GM12891 (cell line): Measurements from ENCODE around the gene ZP3.

ENCODE experiments used
- POLR2A ChIP-seq: IDR thresholded peaks from 2 replicates; pipeline ENCODE4 v1.6.1; 2011; ENCODE audit warnings: low read depth, low read length, control low read depth
- POLR2AphosphoS5 ChIP-seq: IDR thresholded peaks from 2 replicates; pipeline ENCODE4 v1.6.1; 2011; ENCODE audit warnings: low read depth, low read length, control low read depth
- SPI1 ChIP-seq: IDR thresholded peaks from 2 replicates; pipeline ENCODE4 v1.6.1; 2011; ENCODE audit warnings: low read depth, low read length, control low read depth
- TAF1 ChIP-seq: IDR thresholded peaks from 2 replicates; pipeline ENCODE4 v1.6.1; 2011; ENCODE audit warnings: low read depth, low read length, control low read depth

DNA sequence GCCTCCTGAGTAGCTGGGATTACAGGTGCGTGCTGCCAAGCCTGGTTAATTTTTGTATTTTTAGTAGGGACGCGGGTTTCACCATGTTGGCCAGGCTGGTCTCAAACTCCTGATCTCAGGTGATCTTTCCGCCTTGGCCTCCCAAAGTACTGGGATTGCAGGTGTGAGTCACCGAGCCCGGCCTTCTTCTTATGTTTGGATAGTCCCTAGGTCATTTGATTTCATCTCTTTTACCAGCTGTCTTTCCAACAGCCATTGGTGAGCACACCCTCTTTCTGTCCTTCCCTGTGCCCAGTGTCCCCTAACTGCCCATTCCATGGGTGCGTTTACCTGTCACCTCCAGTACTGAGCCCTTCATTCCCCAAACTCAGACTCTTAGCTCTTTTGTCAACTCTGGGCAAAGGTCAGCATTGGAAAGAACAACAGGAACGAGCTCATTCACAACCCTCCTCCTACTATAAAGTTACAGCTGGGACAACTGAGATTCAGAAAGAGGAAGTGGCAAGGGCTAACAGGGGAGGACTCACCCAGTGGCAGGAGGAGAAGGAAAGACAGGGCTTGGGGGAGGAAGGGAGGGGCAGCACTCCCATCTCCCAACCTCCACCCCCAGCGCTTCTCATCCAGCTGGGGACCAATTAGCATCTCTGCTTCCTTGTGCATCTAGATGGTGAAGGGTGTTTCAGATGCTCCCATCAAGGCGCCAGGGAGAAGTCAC is 20.8 kb upstream of the ZP3 start:
- TF ChIP-seq POLR2AphosphoS5 (no peak), POLR2A (no peak), TAF1 (no peak), SPI1 (peak; percentile 98)
